GM19463 (cell line): ENCODE measurements around the gene HOXC4.
A peak's percentile ranks its signal among the peaks of the same experiment; 100 is the strongest.
"Not testable (repeated sequence)": the region's sequence is repeated elsewhere in the genome, so short reads cannot be mapped to it uniquely, and the experiment has no call there.

Source experiments
- ATAC-seq: cut with Tn5 transposase; IDR thresholded peaks from one replicate; pipeline ENCODE4 v1.9.1; 2021; ENCODE audit warnings: mild to moderate bottlenecking, moderate library complexity; ENCODE audit not compliant: unreplicated experiment

The HOXC4 gene

DNA sequence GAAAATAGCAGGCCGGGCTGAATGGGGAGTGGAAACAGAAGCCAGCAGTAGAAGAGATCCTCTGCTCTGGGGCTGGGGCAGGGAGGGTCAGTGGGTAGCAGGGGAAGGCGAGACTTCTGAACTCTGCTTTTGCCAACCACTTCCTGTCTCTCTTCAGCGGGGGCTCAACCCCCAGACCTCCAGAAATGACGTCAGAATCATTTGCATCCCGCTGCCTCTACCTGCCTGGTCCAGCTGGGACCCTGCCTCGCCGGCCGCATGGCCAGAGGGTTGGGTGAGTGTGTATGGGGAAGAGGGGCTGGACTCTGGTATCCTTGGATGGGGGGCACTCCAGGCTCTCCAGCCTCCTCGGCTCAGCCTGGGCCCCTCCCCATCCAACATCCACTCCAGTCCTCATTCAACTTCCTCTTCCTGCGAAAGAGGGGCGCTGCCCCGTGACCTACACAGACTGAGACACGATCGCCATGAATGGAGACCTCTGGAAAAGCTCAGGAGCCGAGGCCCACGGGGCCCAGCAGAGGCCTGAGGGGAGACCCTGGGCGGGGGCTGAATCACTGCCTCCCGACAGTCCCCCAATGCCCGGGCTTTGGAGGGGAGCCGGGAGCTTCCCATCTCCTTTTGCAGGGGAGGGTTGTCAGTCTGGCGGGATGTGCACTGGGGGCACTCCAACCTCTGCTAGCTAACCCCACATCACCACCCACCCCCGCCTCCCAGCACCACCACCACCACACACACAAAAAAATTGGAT, 458 bp upstream of the HOXC4 start:
- peak; percentile 82 for ATAC-seq

DNA sequence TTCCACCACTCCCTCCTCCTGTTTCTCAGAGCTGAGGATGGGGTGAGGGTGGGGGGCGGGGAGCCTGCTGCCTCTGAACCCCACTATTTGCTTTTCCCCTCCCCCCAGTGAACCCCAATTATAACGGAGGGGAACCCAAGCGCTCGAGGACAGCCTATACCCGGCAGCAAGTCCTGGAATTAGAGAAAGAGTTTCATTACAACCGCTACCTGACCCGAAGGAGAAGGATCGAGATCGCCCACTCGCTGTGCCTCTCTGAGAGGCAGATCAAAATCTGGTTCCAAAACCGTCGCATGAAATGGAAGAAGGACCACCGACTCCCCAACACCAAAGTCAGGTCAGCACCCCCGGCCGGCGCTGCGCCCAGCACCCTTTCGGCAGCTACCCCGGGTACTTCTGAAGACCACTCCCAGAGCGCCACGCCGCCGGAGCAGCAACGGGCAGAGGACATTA, 1.1 kb downstream of the HOXC4 start:
- ATAC-seq, result no peak

DNA sequence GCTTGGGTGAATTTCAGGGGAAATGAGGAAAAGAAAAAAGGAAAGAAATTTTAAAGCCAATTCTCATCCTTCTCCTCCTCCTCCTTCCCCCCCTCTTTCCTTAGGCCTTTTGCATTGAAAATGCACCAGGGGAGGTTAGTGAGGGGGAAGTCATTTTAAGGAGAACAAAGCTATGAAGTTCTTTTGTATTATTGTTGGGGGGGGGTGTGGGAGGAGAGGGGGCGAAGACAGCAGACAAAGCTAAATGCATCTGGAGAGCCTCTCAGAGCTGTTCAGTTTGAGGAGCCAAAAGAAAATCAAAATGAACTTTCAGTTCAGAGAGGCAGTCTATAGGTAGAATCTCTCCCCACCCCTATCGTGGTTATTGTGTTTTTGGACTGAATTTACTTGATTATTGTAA, 1.9 kb downstream of the HOXC4 start:
- ATAC-seq, result no peak

DNA sequence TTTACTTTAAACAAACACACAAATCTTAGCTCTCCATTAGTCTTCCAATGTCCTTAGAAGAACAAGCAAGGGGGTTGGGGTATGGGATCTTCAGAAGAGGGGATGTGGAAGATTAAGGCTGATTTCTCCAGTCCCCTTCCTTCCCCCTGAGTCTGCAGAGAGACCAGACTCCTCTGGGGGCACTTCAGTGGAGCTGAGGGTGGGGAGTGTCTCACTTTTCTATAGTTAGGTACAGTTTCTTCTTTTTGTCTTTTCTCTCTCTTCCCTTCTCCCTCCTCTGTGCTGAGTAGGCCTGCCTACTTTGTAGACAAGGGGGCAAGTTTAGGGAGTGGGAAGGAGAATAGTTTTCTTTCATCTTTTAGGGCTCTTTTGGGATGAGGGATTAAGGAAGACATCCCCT, 2.5 kb downstream of the HOXC4 start:
- no peak for ATAC-seq

DNA sequence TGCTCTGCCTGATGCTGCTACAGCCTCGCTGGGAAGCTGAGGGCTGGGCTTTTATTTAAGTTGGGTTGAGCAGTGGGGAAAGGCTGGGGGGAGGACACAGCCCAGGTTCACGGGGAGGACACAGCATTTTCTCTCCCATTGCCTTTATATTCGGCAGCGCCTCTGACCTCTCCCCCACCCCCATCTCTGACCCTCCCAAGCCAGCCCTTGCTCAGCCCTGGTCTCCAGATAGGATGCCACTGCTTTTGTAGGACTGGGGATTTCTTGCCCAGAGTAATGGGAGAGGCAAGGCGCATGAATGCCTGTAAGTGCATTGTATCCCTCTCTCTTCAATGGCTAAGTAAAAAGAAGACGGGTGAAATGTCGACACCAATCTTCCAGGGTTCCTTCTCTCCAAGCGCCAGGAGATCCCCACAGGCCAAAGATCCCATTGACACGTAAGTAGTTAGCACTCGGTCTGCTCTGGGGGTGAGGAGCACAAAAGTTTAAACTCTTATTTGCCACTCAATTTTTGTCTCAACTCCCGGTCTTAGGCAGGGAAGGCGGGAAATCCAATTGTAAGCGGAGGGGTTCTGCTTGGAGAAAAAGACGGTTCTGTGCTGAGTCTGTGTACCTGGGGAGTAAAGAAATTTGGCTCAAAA, 4.6 kb downstream of the HOXC4 start:
- ATAC-seq, result no peak

DNA sequence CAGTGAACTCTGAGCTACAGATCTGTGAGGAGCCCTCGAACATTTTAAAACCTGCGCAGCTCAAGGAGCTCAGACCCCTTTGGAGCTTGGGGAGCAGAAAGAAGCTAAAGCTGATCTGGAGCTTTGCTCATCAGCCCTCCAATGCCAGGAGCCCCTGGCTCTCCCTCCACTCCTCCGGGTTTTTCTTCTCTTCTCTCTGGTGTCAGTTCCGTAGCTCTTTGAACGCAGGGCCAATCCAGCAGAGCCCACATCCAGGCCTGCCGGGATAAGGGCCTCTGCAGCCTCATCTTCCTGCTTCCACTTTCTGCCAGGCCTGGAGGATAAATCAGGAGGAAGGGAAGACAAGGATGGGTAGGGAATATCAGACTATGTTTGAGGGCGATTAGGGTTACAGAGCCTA, 6.0 kb downstream of the HOXC4 start:
- ATAC-seq, result no peak

DNA sequence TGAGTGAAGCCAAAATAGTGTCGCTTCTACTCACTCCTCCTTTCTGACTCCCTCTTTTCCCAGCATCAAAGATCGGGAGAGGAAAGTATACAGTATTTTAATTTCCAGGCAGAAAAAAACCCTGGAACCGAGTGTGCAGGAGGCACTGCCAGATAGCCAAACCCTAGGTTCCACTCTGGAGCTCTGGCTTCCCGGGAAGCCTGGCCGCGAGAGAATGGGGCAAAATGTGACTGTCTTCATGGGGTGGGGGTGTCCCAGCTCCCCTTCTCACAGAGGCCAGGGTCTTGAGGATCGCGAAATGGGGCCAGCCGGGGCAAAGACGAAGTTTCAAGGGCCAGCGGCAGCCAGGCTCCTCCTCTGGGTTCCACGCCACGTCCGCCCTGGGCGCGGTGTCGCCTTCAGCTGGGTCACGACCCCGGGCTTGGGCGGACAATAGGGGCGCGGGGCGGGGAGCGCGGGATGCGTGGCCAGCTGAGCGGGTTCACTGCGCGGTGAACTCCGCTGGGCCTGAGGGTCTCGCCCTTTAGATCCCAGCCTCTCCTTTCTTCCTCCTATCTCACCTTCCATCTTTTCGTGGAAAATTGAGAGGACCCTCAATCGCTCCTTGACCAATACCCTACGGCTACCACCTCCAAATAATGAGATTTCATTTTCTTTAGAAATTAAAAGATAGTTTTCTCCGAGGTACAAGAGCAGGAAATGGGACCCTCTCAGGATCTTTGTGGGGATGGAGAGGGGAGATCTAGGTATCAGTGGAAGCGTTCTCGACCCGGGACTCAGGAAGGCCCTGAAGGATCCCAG, 6.7 kb downstream of the HOXC4 start:
- no peak for ATAC-seq

DNA sequence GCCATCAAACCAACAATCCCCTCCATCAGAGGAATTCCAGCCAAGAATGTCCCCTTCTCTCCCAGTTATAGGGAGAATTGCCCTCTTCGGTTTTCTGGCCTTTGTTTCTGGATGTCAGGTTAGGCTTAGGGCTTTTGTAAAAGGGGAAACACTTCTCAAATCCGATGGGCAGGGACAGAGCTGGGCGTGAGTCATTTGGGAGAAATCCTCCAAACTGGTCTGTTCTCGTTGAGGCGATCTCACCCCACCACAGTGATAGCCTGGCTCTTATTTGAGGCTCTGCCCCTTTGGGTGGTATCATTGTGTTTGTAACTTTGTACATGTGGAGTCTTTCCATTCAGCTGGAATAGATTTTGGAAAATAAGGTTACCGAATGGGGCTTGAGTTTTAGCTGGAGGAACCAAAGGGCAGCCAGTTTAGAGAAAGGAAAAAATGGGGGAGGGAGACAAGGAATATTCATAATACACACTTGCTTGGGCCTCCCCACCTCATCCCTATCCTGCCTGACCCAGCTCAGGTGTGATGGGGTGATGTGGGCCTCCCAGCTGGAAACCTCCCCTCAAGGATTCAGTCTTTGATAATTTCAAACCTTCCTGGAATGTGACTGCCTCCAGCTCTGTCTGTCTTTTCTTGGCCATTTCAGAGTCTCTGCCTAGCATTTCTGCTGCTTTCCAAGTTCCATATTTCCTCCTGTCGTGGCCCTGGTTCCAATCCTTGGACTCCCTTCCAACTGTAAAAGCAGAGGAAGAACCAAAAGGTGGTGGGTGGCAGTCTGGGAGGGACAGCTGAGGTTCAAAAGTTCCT, 7.5 kb downstream of the HOXC4 start:
- no peak for ATAC-seq

DNA sequence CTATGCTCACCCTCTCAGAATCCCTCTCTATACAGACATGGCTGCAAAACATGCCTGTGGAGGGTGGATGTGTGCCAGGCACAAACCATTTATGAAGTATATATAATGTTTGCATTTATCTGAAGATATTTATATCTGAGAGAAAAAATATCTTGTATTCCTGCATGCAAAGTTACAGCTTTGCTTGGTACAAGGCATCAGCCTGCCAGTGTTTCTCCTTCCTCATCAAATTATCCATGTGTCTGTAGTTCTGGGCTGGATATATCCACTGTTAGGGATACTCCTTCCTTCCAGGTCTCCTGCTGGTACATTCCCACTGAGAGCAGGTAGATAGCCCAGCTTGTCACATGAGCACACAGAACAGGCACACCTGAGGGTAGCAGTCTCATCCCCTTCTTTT, 12.0 kb downstream of the HOXC4 start:
- no peak for ATAC-seq

DNA sequence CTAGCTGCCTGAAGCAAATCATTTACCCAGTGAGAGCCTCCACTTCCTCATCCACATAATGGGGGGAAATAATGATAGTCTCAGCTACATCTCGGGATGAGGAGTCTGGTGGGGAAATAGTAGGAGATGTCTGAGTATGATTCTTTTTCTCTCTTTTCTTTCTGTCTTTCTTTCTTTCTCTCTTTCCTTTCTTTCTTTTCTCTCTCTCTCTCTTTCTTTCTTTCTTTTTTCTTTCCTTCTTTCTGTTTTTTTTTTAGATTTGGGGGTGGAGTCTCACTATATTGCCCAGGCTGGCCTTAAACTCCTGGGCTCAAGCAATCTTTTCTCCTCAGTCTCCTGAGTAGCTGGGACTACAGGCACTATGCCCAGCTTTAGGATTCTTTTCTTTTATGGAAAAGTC, 12.8 kb downstream of the HOXC4 start:
- ATAC-seq, result no peak

DNA sequence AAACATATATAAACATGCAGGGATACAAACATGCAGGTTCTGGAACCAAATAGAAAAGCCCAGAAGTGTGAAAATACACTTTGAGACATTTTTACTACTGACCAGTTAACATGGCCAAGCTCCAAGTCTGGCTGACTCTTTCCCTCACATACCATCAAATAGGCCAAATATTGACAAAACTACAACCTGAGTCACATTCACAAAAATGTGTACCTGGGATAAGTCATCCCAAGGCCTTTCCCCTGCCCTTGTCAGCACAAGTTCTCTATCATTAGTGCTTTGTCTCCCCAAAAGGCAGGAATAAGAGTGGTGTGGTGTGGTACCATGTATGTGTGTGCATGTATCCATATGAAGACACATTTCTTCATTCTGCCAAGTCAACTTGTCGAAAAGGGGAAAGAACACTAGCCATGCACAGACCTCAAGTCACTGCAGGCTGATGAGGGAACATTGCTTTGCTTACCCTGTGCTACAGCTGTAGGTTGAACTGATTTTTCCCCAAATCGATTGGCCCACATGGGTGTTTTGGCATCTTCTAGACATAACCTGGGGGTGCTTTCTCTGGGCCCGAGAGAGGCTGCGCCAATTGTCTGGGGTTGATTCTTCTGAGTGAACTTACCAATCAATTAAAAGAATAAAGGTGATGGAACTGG, 14.9 kb downstream of the HOXC4 start:
- ATAC-seq, result no peak

DNA sequence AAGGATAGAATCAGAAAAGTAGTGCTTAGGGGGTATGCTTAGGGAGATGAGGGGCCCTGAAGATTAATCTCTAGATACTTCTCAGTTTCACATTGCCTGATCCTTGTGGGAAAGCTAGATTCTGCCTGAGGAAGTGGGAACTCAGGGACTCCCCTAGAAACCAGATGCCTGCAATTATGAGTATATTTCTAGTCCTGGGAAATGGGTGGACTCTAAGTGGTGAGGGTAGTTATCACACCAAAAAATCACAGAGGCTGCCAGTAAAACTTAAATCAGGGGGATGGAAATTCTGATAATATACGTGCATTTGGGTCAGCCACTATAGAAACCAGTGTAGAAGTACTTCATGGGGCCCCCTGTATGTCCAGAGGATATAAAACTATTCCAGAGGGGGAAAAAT, 18.3 kb downstream of the HOXC4 start:
- ATAC-seq, result no peak

DNA sequence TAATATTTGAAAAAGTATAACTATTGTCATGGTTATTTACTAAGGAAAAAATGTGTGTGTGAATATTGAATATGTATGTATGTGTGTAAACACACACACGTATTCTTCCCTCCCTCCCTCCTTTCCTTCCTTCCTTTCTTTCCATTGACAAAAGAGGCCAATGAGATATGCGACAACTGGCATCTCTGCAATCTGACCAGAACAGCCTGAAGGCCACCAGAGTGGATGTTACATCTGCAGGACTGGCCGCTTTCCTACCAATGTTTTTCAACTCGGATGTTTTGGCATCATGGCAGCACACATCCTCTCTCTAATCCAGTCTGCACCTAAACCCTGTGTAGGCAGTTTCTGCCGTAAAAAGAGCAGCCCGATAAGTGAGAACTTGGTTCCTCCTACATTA, 20.7 kb downstream of the HOXC4 start:
- no peak for ATAC-seq

DNA sequence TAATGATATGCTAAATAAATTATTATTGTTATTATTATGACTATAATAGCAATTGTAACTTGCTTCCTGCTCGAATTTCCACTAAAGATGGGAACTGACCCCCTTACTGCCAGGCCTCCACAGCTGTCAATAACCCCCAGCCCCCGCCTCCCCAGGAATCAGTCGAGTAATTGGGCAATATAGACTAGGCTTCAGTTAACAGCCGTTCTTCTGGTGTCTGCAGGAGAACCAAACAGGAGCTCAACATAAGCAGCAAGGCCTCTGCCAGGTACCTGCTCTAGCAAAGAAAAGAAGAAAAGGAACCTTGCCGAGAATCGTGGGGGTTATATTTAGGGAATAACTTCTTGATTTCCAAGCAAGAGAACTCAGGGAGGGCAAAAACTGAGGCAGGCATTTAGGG, 21.8 kb downstream of the HOXC4 start:
- ATAC-seq, result no peak

DNA sequence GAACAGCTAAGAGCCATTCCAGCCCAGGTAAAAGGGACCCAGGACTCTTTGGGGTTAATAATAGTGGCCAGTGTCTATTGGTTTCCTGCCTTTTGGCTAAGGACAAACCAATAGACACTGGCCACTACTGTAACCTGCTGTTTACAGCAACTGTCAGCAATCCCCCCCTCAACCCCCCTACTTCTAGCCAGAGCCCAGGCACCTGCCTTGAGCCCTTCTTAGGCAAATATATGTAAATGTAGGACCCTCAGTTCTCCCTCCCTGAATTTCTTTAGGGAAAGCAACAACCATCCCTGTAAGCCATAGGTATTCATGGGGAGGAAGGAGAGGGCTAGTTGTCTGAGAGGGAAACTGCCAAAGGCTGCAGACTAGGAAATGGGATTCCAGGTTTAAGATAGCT, 22.3 kb downstream of the HOXC4 start:
- ATAC-seq, result no peak

DNA sequence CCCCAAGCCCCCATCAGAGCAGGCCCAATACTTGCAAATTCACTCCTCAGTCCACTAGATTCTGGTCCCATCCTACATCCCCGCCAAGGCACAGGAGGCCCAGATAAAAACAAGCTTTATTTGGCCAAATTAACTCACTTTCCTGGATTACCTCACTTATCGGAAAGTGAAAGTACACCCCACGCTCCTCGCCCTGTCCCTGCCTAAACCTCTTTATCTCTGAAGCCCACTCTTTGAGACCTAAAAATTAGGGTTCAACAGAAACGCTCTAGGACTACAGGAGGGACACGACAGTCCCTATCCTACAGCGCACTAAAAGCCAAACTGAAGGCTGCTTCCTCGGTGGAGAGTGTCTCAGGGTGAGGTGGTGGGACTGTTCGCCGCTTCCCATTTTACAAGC, 24.2 kb downstream of the HOXC4 start:
- ATAC-seq, result not testable (repeated sequence)

DNA sequence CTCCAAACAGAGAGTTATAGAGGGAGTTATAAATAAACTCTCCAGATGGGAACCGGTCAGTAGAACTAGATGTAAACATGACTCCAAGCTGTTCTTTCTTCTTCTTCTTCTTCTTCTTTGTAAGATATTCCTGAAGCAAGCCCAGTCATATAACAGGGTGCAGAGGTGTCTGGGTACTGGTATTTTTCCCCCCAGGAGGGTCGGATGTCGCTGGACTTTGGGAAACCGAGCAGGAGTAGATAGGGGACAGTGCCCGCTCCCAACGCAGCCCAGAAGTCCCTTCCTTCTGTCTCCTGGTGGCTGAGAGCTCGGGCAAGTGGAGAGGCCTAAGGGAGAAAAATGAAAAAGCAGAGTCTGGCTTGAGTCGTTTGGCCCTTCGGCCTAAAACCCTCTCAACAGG, 25.5 kb downstream of the HOXC4 start:
- not testable (repeated sequence) for ATAC-seq

DNA sequence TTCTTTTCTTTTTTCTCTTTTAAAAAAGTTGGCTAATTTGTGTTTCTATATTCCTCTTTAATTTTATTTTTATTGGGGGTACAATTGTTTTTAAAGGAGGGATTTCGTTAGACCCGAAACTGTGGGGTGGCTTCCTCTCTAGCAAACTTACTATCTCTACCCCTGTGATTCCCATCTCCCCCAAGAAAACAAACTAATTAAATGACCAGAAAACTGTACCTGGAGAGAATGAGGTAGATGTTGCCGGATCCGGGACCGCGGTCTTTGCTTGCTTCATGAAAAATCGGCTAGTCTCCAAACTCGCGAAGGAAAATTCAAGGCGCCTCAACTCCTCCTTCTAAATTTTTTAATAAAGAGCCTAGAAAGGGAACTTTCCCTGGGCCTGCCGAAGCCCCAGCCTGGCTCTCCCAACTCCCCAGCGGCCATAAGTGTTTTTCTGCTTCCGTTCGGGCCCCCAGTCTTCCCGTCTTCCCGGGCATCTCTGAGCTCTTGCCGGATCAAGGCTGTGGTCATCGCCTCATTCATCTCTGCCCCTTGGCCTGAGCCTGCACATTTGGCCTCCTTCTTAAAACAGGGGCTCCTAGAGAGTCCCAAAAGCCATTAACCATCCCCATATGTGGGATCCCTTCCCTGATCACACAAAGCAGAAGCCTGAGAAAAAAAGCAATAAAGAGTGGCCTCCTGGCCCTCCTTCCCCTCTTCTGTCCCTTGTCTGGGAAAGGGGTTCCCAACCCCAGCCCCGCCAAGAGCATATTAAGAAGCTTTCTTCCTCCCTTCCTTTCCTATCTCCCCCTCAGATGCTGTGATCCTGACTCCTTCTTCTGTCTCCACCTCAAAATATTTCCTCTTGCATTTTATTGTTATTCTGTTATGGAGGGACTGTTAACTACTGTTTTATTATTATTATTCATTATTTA, 26.6 kb downstream of the HOXC4 start:
- not testable (repeated sequence) for ATAC-seq

DNA sequence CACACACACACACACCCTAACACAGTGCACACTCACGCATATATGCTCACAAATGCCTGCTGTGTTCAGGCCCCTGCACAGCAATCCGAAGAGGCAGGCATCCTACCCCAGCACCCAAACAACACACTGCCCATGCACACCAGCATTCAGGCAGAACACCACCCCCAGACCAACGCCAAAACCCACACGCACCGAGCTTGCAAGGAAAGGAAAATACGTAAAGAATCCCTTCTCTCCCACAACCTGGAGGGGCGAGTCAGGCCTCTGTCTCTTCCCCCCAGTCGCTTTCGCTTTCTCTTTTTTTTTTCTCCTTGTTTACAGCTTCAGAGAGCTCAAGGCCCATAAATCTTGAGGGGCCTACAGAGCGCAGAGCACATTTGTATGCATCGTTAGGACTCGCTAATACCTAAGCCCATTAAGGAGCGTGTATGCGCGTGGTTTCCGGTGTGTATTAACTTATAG, 27.4 kb downstream of the HOXC4 start:
- ATAC-seq, result not testable (repeated sequence)
